Heart right ventricle (tissue), 16 donors: ENCODE results near the gene SVEP1. TPM values are rescaled to one million over a fixed set of nuclear protein-coding genes. Genes with fewer than 3 reads are reported as not detected.

Source experiments
- ATAC-seq, 8 donors: fragments of 200-7000 bp; cut with Tn5 transposase; one replicate each; pipeline ENCODE4 v1.9.1; 2020; ENCODE audit warnings: mild to moderate bottlenecking in 8 of 8, moderate library complexity in 8 of 8, moderate number of reproducible peaks in 1 of 8
- DNase-seq, 2 donors: peaks; one replicate each; pipeline ENCODE4 v3.0.0-alpha.2; 2020
- H3K27ac ChIP-seq, 10 donors: fragments of 200-600 bp; sonication (generic) in 2 of 10; one replicate each; pipeline versions ENCODE4 v1.5.0 to v1.8.0; 2020 to 2022; ENCODE audit warnings: mild to moderate bottlenecking in 3 of 10
- H3K27me3 ChIP-seq, 7 donors: fragments of 200-600 bp; one replicate each; pipeline ENCODE4 v1.8.0; 2021 to 2022; ENCODE audit warnings: mild to moderate bottlenecking in 2 of 7
- H3K36me3 ChIP-seq, 9 donors: fragments of 200-600 bp; sonication (generic) in 1 of 9; one replicate each; pipeline versions ENCODE4 v1.5.0 to v1.8.0; 2020 to 2022; ENCODE audit warnings: mild to moderate bottlenecking in 2 of 9
- H3K4me1 ChIP-seq, 9 donors: fragments of 200-600 bp; sonication (generic) in 1 of 9; one replicate each; pipeline versions ENCODE4 v1.5.0 to v1.8.0; 2020 to 2022; ENCODE audit warnings: mild to moderate bottlenecking in 4 of 9
- H3K4me3 ChIP-seq, 10 donors: fragments of 200-600 bp; sonication (generic) in 2 of 10; one replicate each; pipeline versions ENCODE4 v1.5.0 to v1.8.0; 2020 to 2022; ENCODE audit warnings: mild to moderate bottlenecking in 7 of 10, moderate library complexity in 2 of 10
- H3K9me3 ChIP-seq, 11 donors: fragments of 200-600 bp in 10 of 11; sonication (generic) in 2 of 11; one replicate each; pipeline versions ENCODE4 v1.5.0 to v1.8.0; 2013 to 2022; ENCODE audit warnings: mild to moderate bottlenecking in 2 of 11, control low read depth in 1 of 11, moderate library complexity in 1 of 11
- CTCF ChIP-seq, 9 donors: fragments of 200-600 bp; sonication (generic) in 2 of 9; IDR thresholded peaks; one replicate each; pipeline versions ENCODE4 v1.5.0 to v1.8.0; 2021 to 2022; ENCODE audit warnings: antibody characterized with exemption in 9 of 9, mild to moderate bottlenecking in 5 of 9, moderate library complexity in 1 of 9
- WGBS, 2 donors: extraction: QIAGEN DNeasy Blood & Tissue Kit; methylation state at CpG; one replicate each; pipeline ENCODE4 v1.1.7; 2013; ENCODE audit warnings: inconsistent platforms in 1 of 2; 5-methylcytosine and 5-hydroxymethylcytosine counted together
- intact Hi-C, 10 donors: fragments of 100-400 bp; cut with DNase I; formaldehyde crosslinking; loops; one replicate each; pipeline versions ENCODE4 v1.11.1 to v1.14.2; 2022
- polyA plus RNA-seq, 2 donors: library from polyadenylated mRNA; stranded (reverse); fragments of 200-250 nt; gene quantifications; one replicate each; pipeline ENCODE4 v1.2.3, GENCODE V29; 2013
- total RNA-seq, 10 donors: library from RNA; stranded (reverse); fragmentation: NEBNext Ultra II Directional in 3 of 10; extraction: Animal tissue kit (Norgen Biotek cat#: 25700) in 3 of 10; gene quantifications; one replicate each; pipeline versions ENCODE4 v1.2.1 to v1.2.4, GENCODE V29; 2021 to 2023
- donor health status: Arrhythmogenic right ventricular cardiomyopathy.
- donor health status: ischemic (EF 13 %, LVEDD 7.1; RV severe dilation, severe dysfunction).
- donor health status: healthy with polysubstance abuse.
- donor health status: DM: no; HTN: yes; CAD: no.
- donor health status: DM: no; HTN: no; CAD: no.
- donor health status: ischemic (EF 25% LVEDD 6.9; RV normal size, moderate dysfunction).
- donor health status: ischemic (EF 25% LVEDD 5.7; RV mildly dilated, moderate dysfunction).
- donor health status: healthy.
- donor health status: DM: yes; HTN: yes; CAD: no.
- donor health status: Ischemic cardiomyopathy.
- donor health status: ischemic (EF 35%, LVEDD 5.7; RV mildly dilated, moderate dysfunction).
- donor health status: nonischemic (EF 11% LVEDD 7.7; RV severe dilation, severe dysfunction).
- donor health status: DM: yes; HTN: yes; CAD: no.
- donor health status: PGD.
- donor health status: ischemic (EF 29% LVEDD 5.4; RV normal size, mild dysfunction).
- donor health status: nonischemic (EF 23%, LVEDD 6.1; RV moderate dilation, normal function).

The SVEP1 gene
- total and polyA plus RNA-seq, 12 donors = 0.66 to 16.4 (median 6.3) TPM

- no peak overlapping the region for H3K4me3 ChIP-seq
- peaks cover 0 to 5% (median 0%) of the 10 kb centered on the region in 11 donors for H3K9me3 ChIP-seq
- peak overlapping the region in 1 of 10 donors; percentile 49 for H3K27ac ChIP-seq
- no peak for TF ChIP-seq CTCF (IDR thresholded peaks at IDR 0.05)
- peak in 1 of 8 donors; percentile 25 for ATAC-seq
- WGBS, 2 donors = 63 to 64% methylated on average over 5 of the region's 5 CpGs
- no peaks in the 10 kb centered on the region for H3K36me3 ChIP-seq
- peaks cover 0 to 16% (median 0%) of the 10 kb centered on the region in 9 donors for H3K4me1 ChIP-seq
- intact Hi-C loops = no loop called here
- DNase-seq = no peak
- peaks cover 0 to 3% (median 0%) of the 10 kb centered on the region in 7 donors for H3K27me3 ChIP-seq
These were observed 249.8 kb downstream of the SVEP1 start for GRCh38 chr9:110329639-110330230.

- ATAC-seq (no peak), DNase-seq (no peak)
- intact Hi-C loops = no loop called here
- Histone ChIP-seq H3K4me1 (peaks cover 0 to 12% (median 0%) of the 10 kb centered on the region in 9 donors), H3K36me3 (no peaks in the 10 kb centered on the region), H3K4me3 (no peak overlapping the region), H3K27ac (no peak overlapping the region), H3K9me3 (peaks cover 0 to 5% (median 0%) of the 10 kb centered on the region in 11 donors), H3K27me3 (peaks cover 0 to 3% (median 0%) of the 10 kb centered on the region in 7 donors)
- no peak for TF ChIP-seq CTCF (IDR thresholded peaks at IDR 0.05)
- WGBS, 2 donors = 82 to 84% methylated on average over 1 of the region's 1 CpG
These were observed 250.8 kb downstream of the SVEP1 start for GRCh38 chr9:110328763-110329162.

GRCh38 chr9:110327716-110328115 lies 251.8 kb downstream of the SVEP1 start:
- H3K36me3 ChIP-seq = no peaks in the 10 kb centered on the region
- DNase-seq = no peak
- H3K27ac ChIP-seq = no peak overlapping the region
- 94 to 96% methylated on average over 1 of the region's 1 CpG for WGBS, 2 donors
- intact Hi-C loops = no loop called here
- H3K9me3 ChIP-seq = peaks cover 0 to 5% (median 0%) of the 10 kb centered on the region in 11 donors
- H3K27me3 ChIP-seq = no peaks in the 10 kb centered on the region
- no peak for ATAC-seq
- no peak overlapping the region for H3K4me3 ChIP-seq
- H3K4me1 ChIP-seq = peaks cover 0 to 12% (median 0%) of the 10 kb centered on the region in 9 donors
- TF ChIP-seq CTCF (IDR thresholded peaks at IDR 0.05) = no peak

- Histone ChIP-seq H3K4me1 (peaks cover 0 to 4% (median 0%) of the 10 kb centered on the region in 9 donors), H3K27me3 (peaks cover 0 to 4% (median 0%) of the 10 kb centered on the region in 7 donors), H3K4me3 (no peak overlapping the region), H3K36me3 (no peaks in the 10 kb centered on the region), H3K27ac (no peak overlapping the region), H3K9me3 (no peaks in the 10 kb centered on the region)
- no peak for ATAC-seq
- no peak for DNase-seq
- intact Hi-C loops = no loop called here
- no peak for TF ChIP-seq CTCF (IDR thresholded peaks at IDR 0.05)
These were observed 255.7 kb downstream of the SVEP1 start for GRCh38 chr9:110323818-110324217.
